GM18511 (cell line): ENCODE data around the gene TAB3.
A peak's percentile ranks its signal among the peaks of the same experiment; 100 is the strongest.

Experiments
- ATAC-seq: cut with Tn5 transposase; IDR thresholded peaks from one replicate; pipeline ENCODE4 v1.9.1; 2021; ENCODE audit warnings: mild to moderate bottlenecking, moderate library complexity; ENCODE audit not compliant: unreplicated experiment

The TAB3 gene, protein sequence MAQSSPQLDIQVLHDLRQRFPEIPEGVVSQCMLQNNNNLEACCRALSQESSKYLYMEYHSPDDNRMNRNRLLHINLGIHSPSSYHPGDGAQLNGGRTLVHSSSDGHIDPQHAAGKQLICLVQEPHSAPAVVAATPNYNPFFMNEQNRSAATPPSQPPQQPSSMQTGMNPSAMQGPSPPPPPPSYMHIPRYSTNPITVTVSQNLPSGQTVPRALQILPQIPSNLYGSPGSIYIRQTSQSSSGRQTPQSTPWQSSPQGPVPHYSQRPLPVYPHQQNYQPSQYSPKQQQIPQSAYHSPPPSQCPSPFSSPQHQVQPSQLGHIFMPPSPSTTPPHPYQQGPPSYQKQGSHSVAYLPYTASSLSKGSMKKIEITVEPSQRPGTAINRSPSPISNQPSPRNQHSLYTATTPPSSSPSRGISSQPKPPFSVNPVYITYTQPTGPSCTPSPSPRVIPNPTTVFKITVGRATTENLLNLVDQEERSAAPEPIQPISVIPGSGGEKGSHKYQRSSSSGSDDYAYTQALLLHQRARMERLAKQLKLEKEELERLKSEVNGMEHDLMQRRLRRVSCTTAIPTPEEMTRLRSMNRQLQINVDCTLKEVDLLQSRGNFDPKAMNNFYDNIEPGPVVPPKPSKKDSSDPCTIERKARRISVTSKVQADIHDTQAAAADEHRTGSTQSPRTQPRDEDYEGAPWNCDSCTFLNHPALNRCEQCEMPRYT

DNA sequence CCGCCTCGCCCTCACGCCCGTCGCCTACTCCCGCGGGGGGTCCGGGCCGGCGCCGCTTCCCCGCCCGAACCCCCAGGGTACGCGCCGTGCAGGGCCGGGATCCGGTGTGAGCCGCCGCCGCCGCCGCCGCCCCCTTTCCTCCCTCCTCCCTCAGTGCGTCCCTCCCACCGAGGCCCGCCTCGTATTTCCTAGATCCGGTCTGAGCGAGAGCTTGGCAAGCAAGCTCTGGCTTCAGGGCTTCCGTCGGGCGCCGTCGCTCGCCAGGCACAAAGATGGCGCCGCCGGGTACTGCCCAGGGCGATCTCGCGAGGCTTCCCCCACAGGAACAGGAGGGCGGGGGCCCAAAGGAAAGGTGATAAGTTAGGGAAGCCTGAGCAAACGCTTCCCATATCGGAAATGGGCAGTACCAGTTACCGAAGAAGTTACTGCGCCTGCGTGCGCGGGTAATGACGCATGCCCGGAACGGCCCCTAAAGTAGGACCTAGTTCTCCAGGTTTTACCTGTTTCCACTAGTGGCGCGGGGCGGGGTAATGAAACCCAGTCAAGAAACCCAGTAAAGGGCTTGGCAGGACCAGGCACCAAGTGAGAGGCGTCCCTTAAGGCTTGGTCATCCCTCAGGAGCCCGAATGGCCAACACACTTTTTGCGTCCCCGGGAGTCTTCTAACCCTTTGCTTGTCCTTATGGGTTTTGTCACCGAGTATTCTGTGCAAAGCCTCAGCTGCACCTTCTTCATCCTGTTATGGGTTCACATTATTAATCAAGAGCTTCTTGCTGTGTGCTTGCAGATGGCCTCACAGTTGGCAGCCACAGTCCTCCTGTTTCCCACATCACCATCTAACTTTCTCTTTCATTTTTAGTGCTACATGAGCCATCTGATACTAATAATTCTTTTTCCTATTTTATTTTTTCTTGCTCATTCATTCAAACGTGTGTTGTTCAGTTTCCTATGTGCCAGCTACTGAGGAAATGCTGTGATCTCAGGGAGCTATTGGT is at the start of gene TAB3:
Gene TAB3 (minus strand): TSS at position 108 of the 994 bp plus-strand sequence. CDS start 29,666 bp downstream, outside the sequence.
- peak; percentile 86 for ATAC-seq

DNA sequence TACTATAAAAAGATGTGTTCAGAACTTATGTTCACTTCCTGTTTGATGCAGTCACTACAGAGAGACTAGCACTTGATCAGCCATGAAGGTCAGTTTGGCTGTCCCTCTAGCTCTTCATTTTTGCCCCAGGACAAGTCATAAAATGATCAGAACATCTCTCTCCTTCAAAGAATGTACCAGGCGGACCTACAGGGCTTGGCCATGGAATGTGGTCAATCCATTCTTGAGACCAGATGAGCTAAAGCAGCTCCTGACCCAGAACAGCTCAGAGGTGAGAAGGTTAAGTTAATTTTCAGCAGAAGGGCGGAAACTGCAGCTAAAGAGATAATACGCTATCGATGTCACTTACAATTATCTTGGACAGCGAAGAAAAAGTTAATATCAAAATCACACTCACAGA is 49.2 kb upstream of the TAB3 start:
- no peak for ATAC-seq

DNA sequence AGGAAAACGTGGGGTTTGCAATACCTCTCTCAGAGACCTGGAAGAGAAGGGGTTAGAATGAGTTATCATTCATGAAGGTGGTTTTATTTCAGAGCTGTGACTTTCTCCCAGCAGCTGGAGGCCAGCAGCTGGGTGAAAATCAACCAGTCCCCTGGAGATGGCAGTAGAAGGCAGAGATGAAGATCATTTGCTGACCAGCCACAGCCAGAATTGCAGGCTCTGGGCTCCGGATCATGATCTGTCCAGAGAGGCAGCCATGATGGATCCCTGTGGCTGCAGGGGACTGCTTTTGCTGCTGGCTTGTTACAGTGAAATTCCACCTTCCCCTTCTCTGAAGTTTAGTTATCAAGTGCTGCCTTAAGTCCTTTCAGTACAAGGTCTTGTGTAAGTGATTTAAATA is 46.9 kb upstream of the TAB3 start:
- ATAC-seq: no peak

DNA sequence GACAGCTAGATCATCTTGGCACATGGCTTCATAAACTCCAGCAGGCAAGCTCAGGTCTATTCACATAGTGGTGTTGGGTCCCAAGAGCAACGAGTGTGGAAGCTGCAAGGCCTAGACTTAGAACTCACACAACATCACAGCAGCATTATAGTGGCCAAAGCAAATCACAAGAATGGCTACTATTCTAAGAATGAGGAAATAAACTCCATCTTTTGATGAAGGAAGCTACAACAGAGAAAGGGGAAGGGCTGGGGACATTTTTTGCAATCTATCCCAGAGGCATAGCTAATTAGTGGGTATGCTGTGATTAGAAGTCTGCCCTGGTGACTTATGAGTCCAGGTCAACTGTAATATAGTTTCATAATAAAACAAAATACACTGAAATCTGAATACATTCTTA is 42.9 kb upstream of the TAB3 start:
- no peak for ATAC-seq

DNA sequence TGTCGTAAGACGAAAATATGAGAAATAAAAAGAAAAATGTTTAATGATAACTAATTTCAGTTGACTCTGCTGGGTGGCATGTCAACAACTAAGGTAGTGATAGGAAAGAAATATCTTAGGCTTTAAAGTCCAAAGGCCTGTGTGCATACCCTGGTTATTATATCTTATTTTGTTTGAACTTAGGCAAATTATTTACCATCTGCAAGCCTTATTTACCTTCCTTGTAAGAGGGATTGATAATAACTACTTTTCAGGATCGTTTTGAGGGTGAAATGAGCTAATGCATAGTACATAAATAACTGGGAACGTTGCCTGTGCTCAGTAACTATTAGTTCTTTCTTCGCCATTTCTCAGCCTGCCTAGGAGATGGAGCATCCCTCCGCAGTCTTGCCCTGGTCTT is 41.6 kb upstream of the TAB3 start:
- no peak for ATAC-seq

DNA sequence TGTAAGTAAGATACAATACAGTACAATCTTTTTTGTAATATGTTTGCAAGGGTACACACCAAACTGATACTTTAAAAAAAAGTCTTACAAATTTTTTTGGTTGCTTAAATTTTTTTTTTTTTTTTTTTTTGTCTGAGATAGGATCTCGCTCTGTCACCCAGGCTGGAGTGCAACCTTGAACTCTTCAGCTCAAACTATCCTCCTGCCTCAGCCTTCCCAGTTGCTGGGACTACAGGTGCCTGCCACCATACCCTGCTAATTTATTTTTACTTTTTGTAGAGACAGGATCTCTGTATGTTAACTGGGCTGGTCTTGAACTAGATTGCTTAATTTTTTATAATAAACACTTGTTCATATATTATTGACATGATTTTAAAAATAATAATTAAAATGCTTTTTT is 41.1 kb upstream of the TAB3 start:
- no peak for ATAC-seq

DNA sequence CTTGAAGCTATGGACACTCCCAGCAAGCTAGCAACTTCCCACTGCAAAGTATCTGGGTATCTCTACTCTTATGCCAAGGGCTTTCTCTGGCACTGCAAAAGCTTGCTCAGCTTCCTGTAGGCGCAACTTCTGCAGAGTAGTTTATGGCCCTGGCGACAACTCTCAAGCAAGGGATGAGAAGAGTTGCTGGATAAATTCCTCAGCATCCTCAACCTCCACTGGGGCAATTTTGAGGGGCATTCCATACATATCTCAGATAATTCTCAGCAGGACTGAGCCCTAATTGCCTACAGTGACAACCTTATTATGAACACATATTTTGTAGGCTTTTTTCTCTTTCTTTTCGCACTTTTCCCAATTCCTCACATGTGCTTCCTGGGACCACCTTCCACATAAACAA is 31.2 kb upstream of the TAB3 start:
- no peak for ATAC-seq

DNA sequence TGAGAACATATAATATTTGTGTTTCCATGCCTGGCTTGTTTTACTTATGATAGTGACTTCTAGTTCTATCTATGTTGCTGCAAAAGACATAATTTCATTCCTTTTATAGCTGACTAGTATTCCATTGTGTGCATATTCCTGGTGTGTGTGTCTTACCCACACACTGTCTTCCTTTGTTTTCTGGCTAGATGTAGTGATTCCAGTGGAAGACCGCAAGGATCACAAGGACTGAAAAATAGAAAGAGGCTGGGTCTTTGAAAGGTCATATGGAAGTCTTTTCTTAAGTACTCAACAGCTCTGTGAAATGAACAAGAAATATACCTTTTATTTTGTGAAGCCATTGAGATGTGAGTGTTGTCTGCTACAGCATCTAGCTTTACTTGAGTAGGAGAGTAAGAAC is 29.4 kb upstream of the TAB3 start:
- no peak for ATAC-seq

DNA sequence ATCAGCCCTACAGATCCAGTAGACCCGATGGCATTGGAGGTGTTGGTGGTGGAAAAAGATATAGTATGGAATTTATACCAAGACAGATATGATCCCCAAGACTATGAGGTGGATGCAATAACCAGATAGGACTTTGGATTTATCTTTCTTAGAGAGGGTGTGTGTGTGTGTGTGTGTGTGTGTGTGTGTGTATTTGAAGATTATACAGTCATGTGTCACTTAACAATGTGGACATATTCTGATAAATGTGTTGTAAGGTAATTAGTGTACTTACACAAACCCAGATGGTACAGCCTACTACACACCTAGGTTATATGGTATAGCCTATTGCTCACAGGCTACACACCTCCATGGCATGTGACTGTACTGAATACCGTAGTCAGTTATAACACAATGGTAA is 24.4 kb upstream of the TAB3 start:
- no peak for ATAC-seq

- ATAC-seq: no peak
Observed at GRCh38 chrX:30910124-30910860, 21.2 kb upstream of the TAB3 start.

DNA sequence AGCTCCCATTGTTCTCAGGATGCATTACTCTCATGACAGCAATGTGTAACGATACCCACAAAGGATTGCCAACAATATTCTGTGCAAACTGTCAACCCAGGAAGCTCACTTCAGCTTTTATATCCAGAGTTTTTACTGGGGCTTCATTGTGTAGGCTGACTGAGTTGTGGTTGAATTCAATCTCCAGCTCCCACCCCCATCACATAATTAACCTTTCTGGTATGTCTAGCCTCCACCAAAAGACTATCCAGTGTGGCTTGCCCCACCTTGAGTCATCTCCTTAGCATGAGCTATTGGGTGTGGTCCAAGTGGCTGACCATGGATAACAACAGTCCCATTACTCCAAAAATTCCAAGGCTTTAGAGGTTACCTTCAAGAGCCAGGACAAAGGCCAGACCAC is 17.7 kb upstream of the TAB3 start:
- no peak for ATAC-seq

- no peak for ATAC-seq
Observed at GRCh38 chrX:30905321-30905720, 16.3 kb upstream of the TAB3 start.

DNA sequence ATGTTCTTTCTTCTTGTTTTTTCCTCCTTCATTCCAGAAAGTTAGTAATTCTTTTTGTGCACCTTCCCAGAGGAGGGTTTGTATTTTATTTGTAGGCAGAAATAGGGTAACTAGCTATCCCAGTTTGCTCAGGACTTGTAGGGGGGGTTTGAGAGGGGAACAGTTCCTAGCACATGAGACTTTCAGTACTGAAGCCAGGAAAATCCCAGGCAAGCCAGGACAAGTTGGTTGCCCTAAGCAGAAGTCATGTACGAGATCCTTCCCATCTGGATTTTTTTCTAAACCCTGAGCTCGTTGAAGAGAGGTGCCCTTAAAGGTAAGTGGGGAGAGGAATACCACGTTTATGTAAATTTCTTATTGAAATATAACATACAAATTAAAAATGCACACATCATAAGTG is 15.6 kb upstream of the TAB3 start:
- ATAC-seq: no peak

- no peak for ATAC-seq
Observed at GRCh38 chrX:30904186-30904585, 15.1 kb upstream of the TAB3 start.

DNA sequence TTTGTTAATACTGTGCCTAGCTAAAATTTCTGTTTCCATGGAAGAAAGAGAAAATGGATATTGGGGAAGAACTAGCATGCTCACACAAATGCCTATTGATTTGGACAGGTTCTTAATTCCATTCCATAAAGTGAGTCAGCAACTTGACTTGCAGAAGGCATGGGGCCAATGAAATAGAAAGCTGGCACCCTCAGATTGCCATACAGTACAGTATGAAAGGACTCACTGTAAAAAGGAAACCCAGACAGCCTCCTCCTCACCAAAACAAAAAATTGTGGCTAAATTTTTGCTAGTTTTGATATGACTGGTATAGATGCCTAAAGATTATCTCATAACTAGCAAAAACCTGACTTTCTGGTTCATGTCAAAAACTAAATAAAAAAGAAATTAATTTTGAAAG is 11.2 kb upstream of the TAB3 start:
- no peak for ATAC-seq

- no peak for ATAC-seq
Observed at GRCh38 chrX:30898886-30899285, 9.8 kb upstream of the TAB3 start.

GRCh38 chrX:30895370-30895769 is 6.3 kb upstream of the TAB3 start:
- ATAC-seq: no peak

- ATAC-seq: no peak
Observed at GRCh38 chrX:30893206-30893605, 4.2 kb upstream of the TAB3 start.

DNA sequence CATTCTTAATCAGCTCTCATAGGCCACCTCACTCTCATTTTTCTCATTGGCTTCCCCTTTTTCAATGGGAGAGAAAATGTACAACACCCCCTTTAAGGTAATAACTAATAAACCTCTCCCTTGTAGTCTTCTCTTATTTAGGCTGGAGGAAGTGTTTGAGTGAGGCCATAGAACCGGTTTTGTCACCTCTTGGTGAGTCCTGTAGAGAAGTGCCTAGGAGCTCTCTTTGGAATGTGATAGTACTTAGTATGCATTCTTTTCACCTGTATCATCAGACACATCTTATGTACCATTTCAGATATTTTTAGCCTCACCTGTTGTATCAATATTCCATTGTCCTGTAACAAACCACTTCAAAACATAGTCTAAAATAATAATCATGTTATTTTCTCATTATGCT is 3.5 kb upstream of the TAB3 start:
- no peak for ATAC-seq

GRCh38 chrX:30888526-30889146 is 418 bp downstream of the TAB3 start:
- peak; percentile 36 for ATAC-seq
